ENCODE measurements around the gene RECK.
"Not testable (repeated sequence)": the region's sequence is repeated elsewhere in the genome, so short reads cannot be mapped to it uniquely, and the experiment has no call there.

Gene RECK

DNA sequence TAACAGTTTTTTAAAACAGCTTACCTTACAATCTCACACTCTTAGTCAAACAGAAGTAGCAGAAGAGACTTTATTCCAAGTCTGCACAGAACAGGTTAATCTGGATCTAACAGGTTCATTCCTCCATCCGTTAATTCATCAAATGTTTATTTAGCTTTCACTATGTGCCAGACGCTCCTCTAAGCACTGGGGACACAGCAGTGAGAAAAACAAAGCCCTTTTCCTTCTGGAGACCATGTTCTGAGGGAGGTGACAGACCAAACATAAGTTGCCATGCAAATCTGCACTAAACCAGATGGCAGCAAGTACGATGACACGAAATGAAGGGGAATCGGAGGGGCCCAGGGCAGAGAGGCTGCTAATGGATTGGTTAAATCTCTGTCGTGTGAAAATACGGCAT, 82.8 kb downstream of the RECK start:
- DNase-seq, result no peak

DNA sequence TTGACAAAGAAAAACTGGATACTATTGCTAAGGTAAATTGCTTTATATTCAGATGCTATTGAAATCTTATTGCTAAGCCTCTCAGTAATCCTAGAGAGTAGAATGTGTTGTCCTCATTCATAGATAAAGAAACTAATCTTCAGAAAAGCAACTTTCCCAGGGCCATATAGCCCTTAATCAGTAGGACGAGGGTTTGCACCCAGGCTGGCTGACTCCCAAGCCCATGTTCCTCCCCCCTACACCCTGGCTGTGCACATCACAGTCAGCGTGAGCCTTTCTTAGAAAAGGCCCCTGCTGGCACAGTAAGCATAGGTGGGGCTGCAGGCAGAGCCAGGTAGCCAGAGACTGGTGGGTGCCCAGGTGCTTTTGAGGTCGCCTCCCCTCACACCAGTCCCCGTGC, 84.0 kb downstream of the RECK start:
- no peak for DNase-seq

DNA sequence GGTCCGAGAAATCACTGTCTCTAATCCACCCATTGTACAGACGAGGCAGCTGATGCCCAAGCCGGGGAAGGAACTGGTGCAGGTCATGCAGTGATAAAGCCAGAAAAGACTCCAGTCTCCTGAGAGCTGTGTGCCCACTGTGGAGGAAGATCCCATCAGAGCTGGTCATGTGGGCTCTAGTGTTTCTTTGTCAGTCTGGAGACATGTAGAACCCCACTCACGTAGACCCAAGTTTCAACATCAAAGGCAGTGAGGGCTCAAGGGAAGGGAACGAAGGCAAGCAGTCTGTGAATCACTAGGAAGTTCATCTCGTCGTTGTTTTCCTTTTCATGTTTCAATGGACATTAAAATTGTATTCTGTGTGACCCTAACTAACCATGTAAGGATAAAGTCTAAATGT, 85.3 kb downstream of the RECK start:
- peak in 1 of 2 donors; percentile 48 for DNase-seq

DNA sequence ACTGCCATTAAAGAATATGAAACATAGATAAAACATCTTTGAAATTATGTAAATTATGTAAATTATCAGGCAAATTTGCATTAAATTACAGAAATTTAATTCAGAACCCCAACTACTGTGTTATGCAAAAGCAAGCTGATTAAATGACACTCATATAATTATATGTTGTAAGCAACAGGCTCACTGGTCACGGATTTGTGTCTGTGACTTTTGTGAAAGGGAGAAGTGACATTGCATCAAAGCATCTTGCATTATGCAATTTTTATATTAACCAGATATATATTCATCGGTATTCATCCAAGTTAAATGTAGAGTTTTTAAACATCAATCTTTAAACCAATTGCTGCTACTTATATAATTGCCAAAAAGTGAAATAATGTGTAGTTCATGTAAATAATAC, 86.8 kb downstream of the RECK start:
- peak; percentile 82 to 87 for DNase-seq

DNA sequence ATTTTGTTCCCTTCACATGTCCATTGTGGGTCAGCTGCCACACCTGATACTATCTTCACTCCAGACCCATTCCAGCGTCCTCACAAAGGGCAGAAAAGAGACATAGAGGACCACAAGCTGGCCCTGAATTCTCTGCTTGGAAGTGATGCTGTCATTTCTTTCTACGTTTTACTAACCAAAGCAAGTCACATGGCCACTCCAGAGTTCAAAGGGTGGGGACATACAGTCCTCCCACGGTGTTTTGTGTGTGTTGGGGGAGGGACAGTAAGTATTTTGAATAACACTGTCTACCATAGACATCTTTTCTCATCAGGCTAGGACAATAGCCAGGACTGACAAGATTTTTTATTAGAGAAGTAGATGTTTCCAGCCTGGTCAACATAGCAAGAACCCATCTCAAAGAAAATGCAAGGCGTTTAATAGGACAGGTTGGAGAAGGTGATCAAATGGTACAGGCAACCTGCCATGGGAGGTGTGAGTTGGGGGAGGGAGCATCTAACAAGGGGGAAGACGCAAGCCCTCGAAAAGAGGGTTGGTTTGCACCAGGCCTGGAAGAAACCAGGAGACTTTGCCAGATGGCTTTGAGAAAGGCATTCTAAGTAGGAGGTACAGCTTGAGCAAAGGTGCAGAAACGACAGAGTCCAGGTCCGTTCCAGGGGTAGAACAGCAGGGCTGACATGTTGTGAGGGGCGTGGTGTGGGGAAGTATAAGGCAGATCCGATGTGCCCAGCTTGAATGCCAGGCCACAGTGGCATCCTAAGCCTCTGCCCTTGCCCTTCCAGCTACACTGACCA, 88.5 kb downstream of the RECK start:
- peak in 1 of 2 donors; percentile 48 for DNase-seq

DNA sequence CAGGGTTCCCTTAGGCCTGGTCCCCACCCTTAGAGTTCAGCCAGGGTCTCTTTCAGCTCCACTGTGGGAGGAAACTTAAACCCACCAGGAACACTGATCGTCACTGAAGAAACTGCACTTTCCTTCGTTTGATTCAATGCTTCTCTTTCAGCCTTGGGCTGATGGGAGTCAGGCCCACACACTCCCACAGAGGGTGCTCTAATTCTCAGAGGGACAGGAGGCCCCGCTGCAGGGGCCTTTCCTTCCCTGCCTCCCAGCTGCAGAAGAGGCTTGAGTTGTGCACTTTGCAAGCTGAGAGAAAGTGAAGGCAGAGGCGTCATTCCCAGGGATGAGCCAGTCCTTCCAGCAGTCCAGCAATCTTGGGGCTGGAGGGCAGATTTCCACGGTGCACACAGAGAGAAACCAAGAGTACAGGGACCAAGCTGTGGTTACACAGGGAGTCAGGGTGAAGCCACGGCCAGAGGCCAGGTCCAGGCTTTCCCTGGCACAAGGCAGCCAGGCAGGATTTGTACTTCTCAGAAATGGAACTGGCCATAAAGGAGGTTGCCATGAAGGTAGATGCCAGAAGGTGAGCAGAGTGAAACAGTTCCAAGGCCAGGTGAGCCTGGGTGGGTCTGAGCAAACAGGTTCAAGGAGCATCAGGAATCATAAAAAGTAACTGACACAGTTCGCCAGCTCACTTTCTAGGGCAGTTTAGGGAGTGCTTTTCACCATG, 89.5 kb downstream of the RECK start:
- DNase-seq, result no peak

DNA sequence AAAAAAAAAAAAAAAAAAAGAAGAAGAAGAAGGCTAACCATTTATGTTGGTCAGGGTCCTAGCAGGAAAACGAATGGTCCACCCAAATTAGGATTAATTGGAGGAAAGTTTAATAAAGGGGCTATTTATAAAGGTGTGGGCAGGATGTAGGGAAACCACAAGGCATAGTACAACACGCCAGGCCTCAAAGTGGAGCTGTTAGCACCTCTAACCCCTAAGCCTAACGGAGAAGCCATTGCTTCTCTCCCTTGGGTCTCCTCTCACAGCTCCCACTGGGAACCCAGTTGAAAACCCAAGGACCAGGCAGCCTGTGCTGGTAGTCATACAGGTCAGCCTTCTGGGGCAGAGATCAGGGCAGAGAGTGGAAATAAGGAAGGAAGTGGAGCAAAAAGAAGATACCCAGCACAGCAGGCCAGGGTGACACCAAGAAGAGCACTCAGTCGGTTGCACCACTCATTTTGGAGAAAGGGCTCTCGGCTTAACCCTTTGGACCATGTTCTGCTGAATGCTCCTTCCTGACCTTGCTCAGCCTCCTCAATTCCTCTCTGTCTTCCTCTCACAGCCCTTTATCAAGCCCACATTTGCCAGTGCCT, 91.0 kb downstream of the RECK start:
- DNase-seq, result peak; percentile 65 to 77

DNA sequence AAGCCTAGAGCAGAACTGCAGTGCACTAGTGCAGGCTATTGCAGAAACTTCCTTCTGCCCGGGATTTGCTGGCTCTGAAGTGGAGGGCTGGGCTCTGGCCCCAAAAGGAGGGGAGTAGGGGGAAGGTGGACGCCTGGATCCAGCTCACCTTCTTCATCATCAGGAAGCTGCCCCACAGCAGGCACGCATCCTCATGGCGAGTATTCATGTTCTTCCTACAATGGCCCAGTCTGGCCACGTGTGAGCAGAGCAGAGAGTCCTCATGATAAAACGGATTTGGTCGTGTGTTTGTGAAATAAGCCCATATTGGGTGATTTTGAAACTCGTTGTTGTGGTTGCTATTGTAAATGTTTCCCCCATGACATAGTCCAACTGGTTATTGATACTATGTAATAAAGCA, 91.6 kb downstream of the RECK start:
- peak; percentile 73 to 84 for DNase-seq

DNA sequence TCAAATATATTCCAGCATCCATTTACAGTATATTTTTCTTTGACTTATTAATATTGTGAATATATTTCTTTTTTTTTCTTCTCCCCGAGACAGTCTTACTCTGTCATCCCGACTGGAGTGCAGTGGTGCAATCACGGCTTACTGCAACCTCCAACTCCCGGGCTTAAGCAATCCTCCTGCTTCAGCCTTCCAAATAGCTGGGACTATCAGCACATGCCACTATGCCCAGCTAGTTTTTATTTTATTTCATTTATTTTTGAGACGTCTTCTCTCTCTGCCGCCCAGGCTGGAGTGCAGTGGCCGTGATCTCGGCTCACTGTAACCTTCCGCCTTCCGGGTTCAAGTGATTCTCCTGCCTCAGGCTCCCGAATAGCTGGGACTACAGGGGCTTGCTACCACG, 92.4 kb downstream of the RECK start:
- peak; percentile 75 to 83 for DNase-seq

DNA sequence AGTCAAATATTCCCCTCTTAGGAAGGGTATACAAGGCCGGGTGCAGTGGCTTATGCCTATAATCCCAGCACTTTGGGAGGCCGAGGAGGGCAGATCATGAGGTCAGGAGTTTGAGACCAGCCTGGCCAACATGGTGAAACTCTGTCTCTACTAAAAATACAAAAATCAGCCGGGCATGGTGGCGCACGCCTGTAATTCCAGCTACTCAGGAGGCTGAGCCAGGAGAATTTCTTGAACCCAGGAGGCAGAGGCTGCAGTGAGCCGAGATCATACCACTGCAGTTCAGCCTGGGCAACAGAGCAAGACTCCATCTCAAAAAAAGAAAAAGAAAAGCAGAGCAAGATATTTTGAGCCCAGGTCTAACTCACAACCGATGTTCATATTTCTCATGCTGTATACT, 95.0 kb downstream of the RECK start:
- DNase-seq, result not testable (repeated sequence)

DNA sequence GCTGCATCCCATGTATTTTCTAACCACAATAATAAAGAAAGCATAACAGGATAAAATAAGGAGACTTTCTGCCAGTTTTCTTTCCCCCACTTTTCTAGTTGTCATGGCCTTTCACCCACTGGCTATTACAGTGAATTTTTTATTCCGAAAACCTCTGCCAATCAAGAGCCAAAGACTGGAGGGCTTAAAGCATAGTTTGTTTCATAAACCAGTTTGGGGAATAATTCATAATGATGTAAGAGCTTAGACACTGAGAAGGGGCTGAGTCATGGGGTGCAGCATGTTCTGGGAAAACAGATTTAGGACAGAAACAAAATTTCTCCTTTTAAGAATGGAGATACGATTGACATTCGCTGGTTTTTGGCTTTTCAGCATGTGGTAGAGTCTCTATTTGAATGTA, 95.4 kb downstream of the RECK start:
- DNase-seq, result peak; percentile 64 to 67

DNA sequence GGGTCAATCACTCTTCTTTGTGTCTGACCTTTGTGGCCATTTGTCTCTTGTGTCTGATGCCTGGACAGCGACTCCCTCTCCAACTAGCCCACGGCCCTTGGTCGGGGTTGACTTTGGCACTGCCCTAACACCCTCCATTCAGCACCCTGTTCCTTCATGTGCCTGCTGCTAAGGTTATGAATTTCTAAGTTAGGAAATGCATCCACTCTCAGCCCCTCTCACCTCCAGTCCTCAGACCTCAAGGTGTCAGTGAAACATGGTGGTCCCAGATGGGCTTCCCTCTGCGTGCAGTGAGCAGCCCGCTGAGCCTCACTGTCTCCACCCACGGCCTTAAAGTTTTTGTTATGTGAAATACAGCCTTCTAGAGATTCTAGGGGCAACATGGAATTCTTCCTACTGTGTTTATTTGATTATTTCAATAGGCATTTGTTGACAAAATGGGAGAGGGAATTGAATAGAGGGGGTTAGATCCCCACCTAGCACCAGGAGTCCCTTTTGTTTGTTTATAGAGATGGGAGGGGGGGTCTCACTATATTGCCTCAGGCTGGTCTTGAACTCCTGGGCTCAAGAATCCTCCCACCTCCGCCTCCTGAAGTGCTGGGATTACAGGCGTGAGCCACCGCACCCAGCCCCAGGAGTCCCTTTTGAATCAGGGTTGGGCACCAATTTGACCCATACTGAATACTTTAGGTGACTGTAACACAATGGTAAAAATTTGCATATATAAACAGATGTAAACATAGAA, 98.2 kb downstream of the RECK start:
- no peak for DNase-seq

DNA sequence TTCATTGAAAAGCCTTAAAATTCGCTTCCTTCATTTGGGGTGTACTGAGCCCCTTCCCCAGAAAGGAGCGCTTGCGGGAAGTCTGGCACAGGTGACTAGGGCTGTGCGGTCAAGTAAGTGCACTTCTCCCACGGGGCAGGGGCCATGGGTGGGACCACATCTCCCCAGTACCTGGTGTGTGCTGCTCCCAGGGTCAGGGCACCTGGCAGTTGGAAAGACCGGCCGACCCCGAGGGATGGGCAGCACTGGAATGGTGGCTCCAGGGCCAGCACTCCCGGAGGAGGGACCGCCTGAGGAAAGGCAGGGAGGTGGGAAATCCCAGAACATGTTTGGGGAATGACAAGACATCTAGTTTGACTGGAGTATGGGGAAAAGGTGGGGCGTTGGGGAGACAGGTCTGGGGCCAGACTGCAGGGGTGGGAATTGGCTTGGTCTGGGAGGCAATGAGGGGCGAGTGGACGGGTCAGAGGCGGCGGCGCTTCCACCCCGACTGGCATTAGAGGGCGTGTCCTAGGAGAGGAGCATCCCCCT, 99.1 kb downstream of the RECK start:
- DNase-seq, result no peak

DNA sequence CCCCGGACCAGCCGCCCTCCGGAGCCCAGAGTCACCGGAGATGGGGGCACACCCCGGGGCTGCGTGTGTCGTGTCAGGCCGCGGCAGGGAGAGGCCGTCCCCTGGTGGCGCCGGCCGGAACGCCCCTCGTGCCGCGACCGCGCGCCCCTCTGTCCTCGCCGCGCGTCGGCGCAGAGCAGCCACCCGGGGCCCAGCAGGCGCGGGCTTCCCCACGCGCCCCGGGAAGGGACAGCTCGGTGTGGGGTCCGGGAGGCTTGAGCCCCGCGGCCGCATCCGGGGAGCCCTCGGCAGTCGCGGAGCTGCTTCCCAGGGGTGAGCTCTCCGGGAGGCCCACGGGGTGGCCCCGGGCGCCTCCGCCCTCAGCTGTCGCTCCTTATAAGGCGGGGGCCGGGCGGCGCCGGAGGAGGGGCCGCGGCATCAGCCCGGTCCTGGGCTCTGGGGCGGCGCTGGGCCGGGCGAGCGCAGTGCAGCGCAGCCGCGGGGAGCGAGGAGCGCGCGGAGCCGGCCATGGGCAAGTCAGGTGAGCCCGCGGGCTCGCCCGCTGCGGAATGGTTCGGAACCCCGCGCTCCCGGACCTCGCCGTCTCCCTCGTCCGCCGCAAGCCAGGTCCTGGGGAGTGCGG, 99.7 kb downstream of the RECK start, which contains the start of gene GLIPR2:
Gene GLIPR2 (plus strand): TSS at position 462 of the 622 bp plus-strand sequence. CDS start 46 bp downstream, at position 508.
- peak; percentile 82 for DNase-seq

DNA sequence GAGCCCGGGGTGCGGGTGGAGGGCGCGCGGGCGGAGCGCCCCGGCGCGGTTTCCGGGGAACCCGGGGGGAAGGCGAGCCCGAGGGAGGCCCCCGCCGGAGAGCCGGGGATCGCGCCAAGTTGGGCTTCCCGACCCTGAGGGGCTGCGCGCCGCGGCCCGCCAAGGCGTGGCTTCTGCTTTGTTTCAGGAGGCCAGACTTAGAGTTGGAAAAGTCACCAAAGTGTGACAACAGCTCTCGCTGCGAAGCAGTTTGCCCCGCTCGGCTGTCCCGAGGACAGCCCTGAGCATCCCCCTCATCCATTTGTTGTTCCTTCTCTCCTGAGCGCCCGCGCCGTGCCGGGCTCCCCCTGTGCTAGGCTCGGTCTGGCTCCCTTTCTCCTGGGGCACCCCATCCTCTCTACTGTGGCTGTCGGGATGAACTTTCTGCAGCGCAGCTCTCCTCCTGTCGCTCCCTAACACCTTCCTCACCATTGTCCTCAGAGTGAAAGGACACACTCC, 100.2 kb downstream of the RECK start:
- no peak for DNase-seq

DNA sequence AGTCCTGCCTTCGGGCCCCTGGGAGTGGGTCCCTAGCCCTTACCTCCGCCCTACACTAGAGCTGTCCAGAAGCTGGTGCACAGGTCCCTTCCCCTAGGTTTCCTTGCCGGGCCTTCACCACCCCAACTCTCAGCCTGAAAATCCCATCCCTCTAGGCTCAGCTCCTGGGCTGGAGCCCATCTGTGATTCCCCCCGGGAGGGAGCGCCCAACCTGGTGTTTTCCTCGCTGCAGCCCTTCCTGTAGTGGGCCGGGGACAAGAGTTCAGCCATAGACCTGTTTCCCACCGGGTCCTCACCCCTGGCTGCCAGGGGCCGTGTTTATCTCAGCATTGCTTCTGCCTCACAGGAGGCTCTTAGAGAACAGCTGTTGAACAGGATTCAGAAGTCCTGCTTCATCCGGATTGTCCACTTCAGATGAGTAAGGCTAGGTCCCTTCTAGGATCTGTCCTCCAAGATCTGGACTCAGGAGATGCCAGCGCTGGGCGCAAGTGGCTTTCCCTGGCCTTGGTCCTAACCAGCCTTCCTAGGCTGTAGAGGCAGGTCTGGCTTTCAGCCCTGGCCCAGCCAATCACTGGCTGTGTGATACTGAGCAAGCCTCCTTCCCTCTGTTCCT, 100.8 kb downstream of the RECK start:
- peak in 1 of 2 donors; percentile 33 for DNase-seq

DNA sequence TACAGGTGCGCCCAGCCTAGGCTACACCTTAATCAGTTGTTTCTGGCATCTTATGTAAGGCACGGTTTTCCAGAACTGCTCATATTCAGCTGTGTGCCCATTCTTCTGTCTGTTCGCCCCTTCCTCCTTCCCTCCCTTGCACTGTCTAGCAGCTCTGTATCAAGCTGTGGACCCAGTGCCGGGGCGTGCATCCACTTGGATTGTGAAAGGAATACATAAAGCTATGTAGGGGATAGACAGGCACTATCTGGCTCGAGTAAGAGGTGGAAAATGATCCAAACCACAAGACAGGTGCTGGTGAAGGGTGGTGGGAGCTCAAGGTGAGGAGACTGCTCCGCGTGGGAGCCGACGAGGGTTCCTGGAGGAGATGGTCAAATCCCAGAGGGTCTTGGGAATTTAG, 101.8 kb downstream of the RECK start:
- no peak for DNase-seq

DNA sequence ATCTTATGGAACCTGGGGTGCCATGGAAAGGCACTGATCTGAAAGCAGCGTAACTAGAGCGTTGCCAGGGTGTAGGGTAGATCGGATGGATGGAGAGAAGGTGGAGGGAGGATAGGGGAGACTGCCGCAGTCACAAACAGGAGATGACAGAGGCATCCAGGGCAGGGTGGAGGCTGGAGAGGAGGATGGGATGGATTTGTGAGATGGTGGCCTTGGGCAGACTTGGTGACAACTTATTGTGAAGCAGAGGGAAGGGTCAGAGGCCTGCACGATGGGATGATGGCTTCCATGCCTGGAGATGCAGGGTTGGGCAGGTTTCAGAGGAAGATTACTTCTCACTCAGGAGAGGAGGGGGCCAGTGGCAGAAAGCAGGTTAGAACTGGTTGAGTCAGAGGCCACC, 102.2 kb downstream of the RECK start:
- no peak for DNase-seq

DNA sequence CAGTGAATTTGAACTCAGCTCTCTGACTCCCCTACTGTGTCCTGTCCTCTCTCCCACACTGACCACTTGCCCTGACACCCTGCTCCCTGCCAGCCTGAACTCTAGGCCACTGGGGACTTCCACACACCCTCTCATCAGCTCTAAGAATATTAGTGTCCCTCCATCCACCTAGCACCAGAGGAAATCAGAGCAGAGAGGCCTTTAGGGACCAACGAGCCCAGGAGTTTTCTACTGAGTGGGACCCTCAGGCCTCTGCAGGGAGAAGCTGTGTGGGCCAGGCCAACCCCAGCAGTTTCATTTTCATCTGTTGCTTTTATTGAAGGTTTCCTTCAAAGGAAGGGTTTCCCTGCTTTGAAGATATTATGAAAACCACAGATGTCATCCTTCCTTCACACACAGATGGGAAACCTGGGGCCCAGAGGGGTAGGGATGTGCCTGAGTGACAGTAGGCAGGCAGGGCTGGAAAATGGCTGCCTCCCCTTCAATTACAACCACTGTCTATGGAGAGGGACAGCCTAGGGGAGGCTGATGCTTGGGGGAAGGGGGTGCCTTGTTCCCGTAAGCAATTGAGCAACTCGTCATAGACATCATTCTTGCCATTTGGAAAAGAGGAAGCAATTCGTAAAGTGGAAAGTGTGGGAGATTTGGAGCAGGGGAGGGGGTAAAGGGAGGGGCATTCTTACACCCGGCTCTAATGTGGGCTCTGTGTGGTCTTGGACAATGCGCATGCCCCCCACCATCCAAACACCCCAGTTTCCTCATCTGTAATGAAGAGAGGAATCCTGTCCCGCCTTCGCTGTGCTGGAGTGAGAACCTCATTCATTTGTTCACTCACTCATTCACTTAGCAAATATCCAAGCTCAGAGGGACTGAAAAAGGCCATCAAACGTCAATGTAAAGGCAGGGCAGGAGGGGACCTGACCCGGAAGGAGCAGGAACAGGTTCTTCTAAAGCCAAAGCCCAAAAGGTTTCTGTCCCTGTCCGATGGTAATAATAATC, 103.7 kb downstream of the RECK start:
- peak; percentile 82 to 83 for DNase-seq

DNA sequence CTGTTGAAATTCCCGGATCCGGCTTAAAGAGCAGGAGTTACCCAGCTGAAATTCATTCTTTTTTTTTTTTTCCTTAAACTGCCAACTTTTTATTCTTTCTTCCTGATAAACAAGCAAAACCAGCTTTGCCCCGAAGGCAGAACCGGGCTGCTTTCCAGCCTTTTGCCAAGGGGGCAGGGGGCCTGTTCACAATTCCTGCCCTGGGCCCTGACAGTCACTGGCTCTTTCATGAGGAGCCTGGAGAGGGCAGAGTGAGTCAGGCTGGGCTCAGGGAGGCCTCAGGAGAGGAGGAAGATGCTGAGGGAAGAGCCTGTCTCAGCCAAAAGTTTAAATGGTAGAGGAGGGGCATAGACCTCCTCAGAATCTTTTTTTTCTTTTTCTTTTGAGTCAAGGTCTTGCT, 104.6 kb downstream of the RECK start:
- no peak for DNase-seq
